MM.1S (cell line): ENCODE results near the gene FMN2.

Experiments used
- DNase-seq: peaks from one replicate; pipeline ENCODE4 v3.0.0-alpha.2; 2015
- H2AFZ ChIP-seq: fragments of 300-600 bp; sonication (generic); 2 replicates; pipeline ENCODE4 v1.6.0; 2016; ENCODE audit warnings: antibody characterized with exemption, low read length
- H3F3A ChIP-seq: fragments of 300-600 bp; sonication (generic); 2 replicates; pipeline ENCODE4 v1.6.1; 2016; ENCODE audit warnings: mild to moderate bottlenecking, antibody characterized with exemption, low read length, moderate library complexity, mixed read lengths; ENCODE audit not compliant: insufficient read depth
- H3K27ac ChIP-seq: fragments of 300-600 bp; sonication (generic); 2 replicates; pipeline ENCODE4 v1.5.1; 2016; ENCODE audit warnings: mild to moderate bottlenecking, low read length
- H3K27me3 ChIP-seq: fragments of 300-600 bp; sonication (generic); replicated peaks from 2 replicates; pipeline ENCODE4 v1.6.0; 2016; ENCODE audit warnings: low read length; ENCODE audit not compliant: insufficient read depth
- H3K36me3 ChIP-seq: fragments of 300-600 bp; sonication (generic); replicated peaks from 2 replicates; pipeline ENCODE4 v1.6.1; 2016; ENCODE audit warnings: mild to moderate bottlenecking, low read length, mixed read lengths; ENCODE audit not compliant: insufficient read depth
- H3K4me1 ChIP-seq: fragments of 300-600 bp; sonication (generic); 2 replicates; pipeline ENCODE4 v1.6.1; 2016; ENCODE audit warnings: low read length, mixed read lengths
- H3K4me2 ChIP-seq: fragments of 300-600 bp; sonication (generic); 2 replicates; pipeline ENCODE4 v1.6.0; 2016; ENCODE audit warnings: low read depth, low read length
- H3K4me3 ChIP-seq: fragments of 300-600 bp; sonication (generic); 2 replicates; pipeline ENCODE4 v1.5.1; 2016; ENCODE audit warnings: low read length, mixed read lengths
- H3K79me2 ChIP-seq: fragments of 300-600 bp; sonication (generic); 2 replicates; pipeline ENCODE4 v1.6.1; 2016; ENCODE audit warnings: mixed run types, low read length, mixed read lengths
- H3K9ac ChIP-seq: fragments of 300-600 bp; sonication (generic); 2 replicates; pipeline ENCODE4 v1.6.1; 2016; ENCODE audit warnings: low read length, mixed read lengths
- H3K9me2 ChIP-seq: fragments of 300-600 bp; sonication (generic); replicated peaks from 2 replicates; pipeline ENCODE4 v1.6.1; 2016; ENCODE audit warnings: mild to moderate bottlenecking, low read length, mixed read lengths; ENCODE audit not compliant: insufficient read depth
- H3K9me3 ChIP-seq: fragments of 300-600 bp; sonication (generic); replicated peaks from 2 replicates; pipeline ENCODE4 v1.6.1; 2016; ENCODE audit warnings: mild to moderate bottlenecking, low read length, mixed read lengths; ENCODE audit not compliant: insufficient read depth
- H4K20me1 ChIP-seq: fragments of 300-600 bp; sonication (generic); 2 replicates; pipeline ENCODE4 v1.6.1; 2016; ENCODE audit warnings: mild to moderate bottlenecking, low read length, moderate library complexity, mixed read lengths; ENCODE audit not compliant: insufficient read depth
- CTCF ChIP-seq: fragments of 300-600 bp; sonication (generic); IDR thresholded peaks from 2 replicates; pipeline ENCODE4 v1.5.1; 2016; ENCODE audit warnings: antibody characterized with exemption, low read length, mixed read lengths
- EZH2 ChIP-seq: fragments of 300-600 bp; sonication (generic); optimal IDR thresholded peaks from 2 replicates; pipeline ENCODE3; 2017; ENCODE audit warnings: low read depth, mild to moderate bottlenecking, antibody characterized with exemption, low read length, mixed read lengths
- EZH2phosphoT487 ChIP-seq: fragments of 300-600 bp; sonication (generic); IDR thresholded peaks from 2 replicates; pipeline ENCODE4 v1.6.1; 2018; ENCODE audit warnings: antibody characterized with exemption, low read length

Gene FMN2

GRCh38 chr1:240417317-240417716 lies 325.6 kb downstream of the FMN2 start:
- Histone ChIP-seq H3K9me2 (no peaks in the 10 kb centered on the region), H3K36me3 (no peaks in the 10 kb centered on the region), H3K9me3 (no peaks in the 10 kb centered on the region), H4K20me1 (no peaks in the 10 kb centered on the region), H3K9ac (no peak overlapping the region), H3K4me3 (no peak overlapping the region), H3K27ac (no peak overlapping the region), H3K4me2 (no peak overlapping the region), H3K4me1 (no peaks in the 10 kb centered on the region), H2AFZ (no peak overlapping the region), H3F3A (no peaks in the 10 kb centered on the region), H3K79me2 (no peaks in the 10 kb centered on the region), H3K27me3 (no peaks in the 10 kb centered on the region)
- TF ChIP-seq EZH2phosphoT487 = no peak
- no peak for TF ChIP-seq EZH2
- DNase-seq = no peak

GRCh38 chr1:240420766-240421165 lies 329.1 kb downstream of the FMN2 start:
- no peak for DNase-seq
- H3K79me2 ChIP-seq = no peaks in the 10 kb centered on the region
- no peak overlapping the region for H3K27ac ChIP-seq
- no peaks in the 10 kb centered on the region for H3K27me3 ChIP-seq
- H3K9ac ChIP-seq = no peak overlapping the region
- no peak overlapping the region for H2AFZ ChIP-seq
- H3K36me3 ChIP-seq = no peaks in the 10 kb centered on the region
- no peaks in the 10 kb centered on the region for H3K9me2 ChIP-seq
- no peak for TF ChIP-seq EZH2
- TF ChIP-seq EZH2phosphoT487 = no peak
- H4K20me1 ChIP-seq = no peaks in the 10 kb centered on the region
- H3F3A ChIP-seq = no peaks in the 10 kb centered on the region
- no peaks in the 10 kb centered on the region for H3K9me3 ChIP-seq
- no peak overlapping the region for H3K4me3 ChIP-seq
- no peaks in the 10 kb centered on the region for H3K4me1 ChIP-seq
- H3K4me2 ChIP-seq = no peak overlapping the region

GRCh38 chr1:240423246-240423924 lies 331.7 kb downstream of the FMN2 start:
- Histone ChIP-seq H3K36me3 (no peaks in the 10 kb centered on the region), H3K4me2 (no peak overlapping the region), H3K4me3 (no peak overlapping the region), H2AFZ (no peak overlapping the region), H3K27ac (no peak overlapping the region), H3K9me3 (no peaks in the 10 kb centered on the region), H3K9ac (no peak overlapping the region), H3K4me1 (no peaks in the 10 kb centered on the region), H3K9me2 (no peaks in the 10 kb centered on the region), H3K27me3 (no peaks in the 10 kb centered on the region), H3F3A (no peaks in the 10 kb centered on the region), H3K79me2 (no peaks in the 10 kb centered on the region), H4K20me1 (no peaks in the 10 kb centered on the region)
- TF ChIP-seq EZH2 = no peak
- TF ChIP-seq CTCF = no peak
- TF ChIP-seq EZH2phosphoT487 = no peak
- no peak for DNase-seq

- H3K27ac ChIP-seq = no peak overlapping the region
- H3K4me2 ChIP-seq = no peak overlapping the region
- H3K9me3 ChIP-seq = no peaks in the 10 kb centered on the region
- H3K36me3 ChIP-seq = no peaks in the 10 kb centered on the region
- no peak for DNase-seq
- H2AFZ ChIP-seq = no peak overlapping the region
- no peaks in the 10 kb centered on the region for H4K20me1 ChIP-seq
- no peaks in the 10 kb centered on the region for H3K79me2 ChIP-seq
- H3K4me1 ChIP-seq = no peaks in the 10 kb centered on the region
- H3K27me3 ChIP-seq = no peaks in the 10 kb centered on the region
- H3K9ac ChIP-seq = no peak overlapping the region
- H3K9me2 ChIP-seq = no peaks in the 10 kb centered on the region
- no peaks in the 10 kb centered on the region for H3F3A ChIP-seq
- no peak overlapping the region for H3K4me3 ChIP-seq
- TF ChIP-seq CTCF = no peak
- no peak for TF ChIP-seq EZH2
- TF ChIP-seq EZH2phosphoT487 = no peak
Observed at GRCh38 chr1:240424740-240425464, 333.2 kb downstream of the FMN2 start.
